ENCODE results near the gene GTF2H2C.
"Not testable (repeated sequence)": the region's sequence is repeated elsewhere in the genome, so short reads cannot be mapped to it uniquely, and the experiment has no call there.

The GTF2H2C gene

GRCh38 chr5:69559908-69560330 is at the start of gene GTF2H2C:
TSS of gene GTF2H2C (plus strand) at chr5:69560191. CDS start at chr5:69565133, 4,942 bp downstream.
- DNase-seq (ENCODE audit: low read depth in 2 of 2): peak in 1 of 2 experiments; percentile 24

- DNase-seq (ENCODE audit: low read depth in 2 of 2): no peak
These were observed 49.3 kb upstream of the GTF2H2C start for GRCh38 chr5:69510694-69511093.

GRCh38 chr5:69512740-69513260 is 47.2 kb upstream of the GTF2H2C start:
- peak; percentile 36 to 53 for DNase-seq (ENCODE audit: low read depth in 2 of 2)

GRCh38 chr5:69515570-69515969 is 44.4 kb upstream of the GTF2H2C start:
- DNase-seq (ENCODE audit: low read depth in 2 of 2): not testable (repeated sequence)

- no peak for DNase-seq (ENCODE audit: low read depth in 2 of 2)
These were observed 43.2 kb upstream of the GTF2H2C start for GRCh38 chr5:69516769-69517168.

GRCh38 chr5:69517763-69518212 is 42.2 kb upstream of the GTF2H2C start:
- DNase-seq (ENCODE audit: low read depth in 2 of 2): no peak

- DNase-seq (ENCODE audit: low read depth in 2 of 2): no peak
These were observed 40.7 kb upstream of the GTF2H2C start for GRCh38 chr5:69519285-69519684.

- no peak for DNase-seq (ENCODE audit: low read depth in 2 of 2)
These were observed 38.0 kb upstream of the GTF2H2C start for GRCh38 chr5:69522035-69522434.

- DNase-seq (ENCODE audit: low read depth in 2 of 2): no peak
These were observed 34.5 kb upstream of the GTF2H2C start for GRCh38 chr5:69525490-69525889.

GRCh38 chr5:69526660-69527059 is 33.3 kb upstream of the GTF2H2C start:
- no peak for DNase-seq (ENCODE audit: low read depth in 2 of 2)

- no peak for DNase-seq (ENCODE audit: low read depth in 2 of 2)
These were observed 32.7 kb upstream of the GTF2H2C start for GRCh38 chr5:69527128-69527770.

- DNase-seq (ENCODE audit: low read depth in 2 of 2): no peak
These were observed 32.0 kb upstream of the GTF2H2C start for GRCh38 chr5:69528035-69528434.

GRCh38 chr5:69528609-69529008 is 31.4 kb upstream of the GTF2H2C start:
- DNase-seq (ENCODE audit: low read depth in 2 of 2): no peak

GRCh38 chr5:69530561-69531405 is 29.2 kb upstream of the GTF2H2C start:
- DNase-seq (ENCODE audit: low read depth in 2 of 2): no peak

- DNase-seq (ENCODE audit: low read depth in 2 of 2): no peak
These were observed 28.6 kb upstream of the GTF2H2C start for GRCh38 chr5:69531406-69531801.

- not testable (repeated sequence) for DNase-seq (ENCODE audit: low read depth in 2 of 2)
These were observed 22.1 kb upstream of the GTF2H2C start for GRCh38 chr5:69537911-69538310.

- not testable (repeated sequence) for DNase-seq (ENCODE audit: low read depth in 2 of 2)
These were observed 21.3 kb upstream of the GTF2H2C start for GRCh38 chr5:69538735-69539134.

- DNase-seq (ENCODE audit: low read depth in 2 of 2): not testable (repeated sequence)
These were observed 18.6 kb upstream of the GTF2H2C start for GRCh38 chr5:69541347-69541746.

- DNase-seq (ENCODE audit: low read depth in 2 of 2): not testable (repeated sequence)
These were observed 17.0 kb upstream of the GTF2H2C start for GRCh38 chr5:69542838-69543618.

- DNase-seq (ENCODE audit: low read depth in 2 of 2): not testable (repeated sequence)
These were observed 15.4 kb upstream of the GTF2H2C start for GRCh38 chr5:69544602-69545001.

GRCh38 chr5:69560587-69561431 is 818 bp downstream of the GTF2H2C start:
- DNase-seq (ENCODE audit: low read depth in 2 of 2): not testable (repeated sequence)
